Ishikawa (cell line): ENCODE results near the gene SH2D1A.

Experiments
- CEBPB ChIP-seq: IDR thresholded peaks from 2 replicates; pipeline ENCODE4 v1.6.1; 2012
- CREB1 ChIP-seq: IDR thresholded peaks from 2 replicates; pipeline ENCODE4 v1.6.1; 2012; ENCODE audit warnings: low read depth
- EP300 ChIP-seq: IDR thresholded peaks from 2 replicates; pipeline ENCODE4 v1.6.1; 2012; ENCODE audit warnings: borderline replicate concordance
- FOXM1 ChIP-seq: IDR thresholded peaks from 2 replicates; pipeline ENCODE4 v1.6.1; 2012; ENCODE audit warnings: low read depth, borderline replicate concordance
- NFIC ChIP-seq: IDR thresholded peaks from 2 replicates; pipeline ENCODE4 v1.6.1; 2012
- RAD21 ChIP-seq: IDR thresholded peaks from 2 replicates; pipeline ENCODE4 v1.6.1; 2012; ENCODE audit warnings: low read depth
- TAF1 ChIP-seq: IDR thresholded peaks from 2 replicates; pipeline ENCODE4 v1.6.1; 2012; ENCODE audit warnings: low read depth, mild to moderate bottlenecking
- TCF12 ChIP-seq: IDR thresholded peaks from 2 replicates; pipeline ENCODE4 v1.6.1; 2012; ENCODE audit warnings: low read depth
- TEAD4 ChIP-seq: IDR thresholded peaks from 2 replicates; pipeline ENCODE4 v1.6.1; 2012
- USF1 ChIP-seq: IDR thresholded peaks from 2 replicates; pipeline ENCODE4 v1.6.1; 2012
- ZBTB7A ChIP-seq: IDR thresholded peaks from 2 replicates; pipeline ENCODE4 v1.6.1; 2012; ENCODE audit warnings: low read depth
- TF ChIP-seq, protein P1 (sequence below): IDR thresholded peaks from 2 replicates; pipeline ENCODE4 v1.6.1; 2012
- TF ChIP-seq, protein P2 (sequence below): IDR thresholded peaks from 2 replicates; pipeline ENCODE4 v1.6.1; 2012; ENCODE audit warnings: low read depth, mild to moderate bottlenecking

SH2D1A gene

DNA sequence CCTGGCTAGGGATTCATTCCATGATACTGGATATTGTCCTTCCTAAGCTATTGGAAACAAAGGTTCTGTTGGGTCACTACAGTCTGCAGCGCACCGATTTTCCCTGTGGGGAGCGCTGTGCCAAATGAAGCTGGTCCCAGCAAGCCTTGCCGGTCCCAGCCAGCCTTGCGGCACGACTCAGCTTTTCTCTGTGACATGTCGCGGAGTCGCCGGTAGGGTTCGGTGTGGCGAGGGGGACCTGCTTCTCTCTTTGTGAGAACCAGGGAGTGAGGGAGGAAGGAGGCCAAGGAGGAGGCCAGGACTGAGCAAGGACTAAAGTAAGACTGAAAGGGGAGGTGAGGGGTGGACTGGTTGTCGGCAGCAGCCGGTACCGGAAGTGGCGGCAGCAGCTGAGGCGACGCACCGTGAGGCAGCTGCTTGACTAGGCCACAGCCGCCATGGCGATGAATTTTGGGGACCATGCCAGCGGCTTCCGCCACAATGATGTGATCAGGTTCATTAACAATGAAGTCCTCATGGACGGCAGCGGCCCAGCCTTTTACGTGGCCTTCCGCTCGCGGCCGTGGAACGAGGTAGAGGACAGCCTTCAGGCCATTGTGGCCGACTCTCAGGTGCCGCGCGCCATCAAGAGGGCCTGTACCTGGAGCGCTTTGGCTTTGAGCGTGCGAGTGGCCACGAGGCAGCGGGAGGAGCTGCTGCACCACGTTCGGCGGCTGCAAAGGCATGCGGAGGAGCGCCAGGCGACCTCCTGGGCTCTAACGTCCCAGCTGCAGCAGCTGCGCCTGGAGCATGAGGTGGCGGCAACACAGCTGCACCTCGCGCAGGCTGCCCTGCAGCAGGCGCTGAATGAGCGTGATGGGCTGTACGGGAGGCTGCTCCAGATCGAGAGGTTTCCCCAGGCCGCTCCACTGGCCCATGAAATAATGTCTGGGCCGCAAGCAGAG, 13.6 kb upstream of the SH2D1A start, which contains the start of gene TEX13D:
Gene TEX13D (plus strand): TSS at position 180 of the 944 bp plus-strand sequence. CDS start 258 bp downstream, at position 438.
- TF ChIP-seq TAF1 (no peak), TCF12 (no peak), USF1 (no peak), NFIC (no peak), ZBTB7A (no peak), CEBPB (no peak), CREB1 (no peak), FOXM1 (no peak), TEAD4 (no peak), EP300 (no peak)
- TF ChIP-seq, protein P1, sequence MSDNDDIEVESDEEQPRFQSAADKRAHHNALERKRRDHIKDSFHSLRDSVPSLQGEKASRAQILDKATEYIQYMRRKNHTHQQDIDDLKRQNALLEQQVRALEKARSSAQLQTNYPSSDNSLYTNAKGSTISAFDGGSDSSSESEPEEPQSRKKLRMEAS: no peak
- TF ChIP-seq, protein P2, sequence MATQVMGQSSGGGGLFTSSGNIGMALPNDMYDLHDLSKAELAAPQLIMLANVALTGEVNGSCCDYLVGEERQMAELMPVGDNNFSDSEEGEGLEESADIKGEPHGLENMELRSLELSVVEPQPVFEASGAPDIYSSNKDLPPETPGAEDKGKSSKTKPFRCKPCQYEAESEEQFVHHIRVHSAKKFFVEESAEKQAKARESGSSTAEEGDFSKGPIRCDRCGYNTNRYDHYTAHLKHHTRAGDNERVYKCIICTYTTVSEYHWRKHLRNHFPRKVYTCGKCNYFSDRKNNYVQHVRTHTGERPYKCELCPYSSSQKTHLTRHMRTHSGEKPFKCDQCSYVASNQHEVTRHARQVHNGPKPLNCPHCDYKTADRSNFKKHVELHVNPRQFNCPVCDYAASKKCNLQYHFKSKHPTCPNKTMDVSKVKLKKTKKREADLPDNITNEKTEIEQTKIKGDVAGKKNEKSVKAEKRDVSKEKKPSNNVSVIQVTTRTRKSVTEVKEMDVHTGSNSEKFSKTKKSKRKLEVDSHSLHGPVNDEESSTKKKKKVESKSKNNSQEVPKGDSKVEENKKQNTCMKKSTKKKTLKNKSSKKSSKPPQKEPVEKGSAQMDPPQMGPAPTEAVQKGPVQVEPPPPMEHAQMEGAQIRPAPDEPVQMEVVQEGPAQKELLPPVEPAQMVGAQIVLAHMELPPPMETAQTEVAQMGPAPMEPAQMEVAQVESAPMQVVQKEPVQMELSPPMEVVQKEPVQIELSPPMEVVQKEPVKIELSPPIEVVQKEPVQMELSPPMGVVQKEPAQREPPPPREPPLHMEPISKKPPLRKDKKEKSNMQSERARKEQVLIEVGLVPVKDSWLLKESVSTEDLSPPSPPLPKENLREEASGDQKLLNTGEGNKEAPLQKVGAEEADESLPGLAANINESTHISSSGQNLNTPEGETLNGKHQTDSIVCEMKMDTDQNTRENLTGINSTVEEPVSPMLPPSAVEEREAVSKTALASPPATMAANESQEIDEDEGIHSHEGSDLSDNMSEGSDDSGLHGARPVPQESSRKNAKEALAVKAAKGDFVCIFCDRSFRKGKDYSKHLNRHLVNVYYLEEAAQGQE: no peak

DNA sequence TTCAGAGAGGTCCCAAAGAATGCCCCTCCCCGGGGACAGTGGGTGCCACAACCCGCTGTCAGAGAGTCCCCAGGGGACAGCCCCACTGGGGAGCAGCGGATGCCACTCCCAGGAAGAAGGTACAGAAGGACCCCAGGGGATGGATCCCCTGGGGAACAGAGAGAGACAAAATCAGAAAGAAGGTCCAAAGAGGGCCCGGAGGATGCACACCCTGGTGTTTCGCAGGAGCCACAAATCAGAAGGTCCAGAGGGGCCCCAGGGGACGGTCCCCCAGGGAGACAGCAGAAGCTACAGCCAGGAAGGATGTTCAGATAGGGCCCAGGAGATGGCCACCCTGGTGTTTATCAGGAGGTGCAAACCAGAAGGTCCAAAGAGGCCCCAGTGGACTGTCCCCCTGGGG, 12.5 kb upstream of the SH2D1A start:
- TF ChIP-seq RAD21: no peak
- TF ChIP-seq, protein P2: no peak

DNA sequence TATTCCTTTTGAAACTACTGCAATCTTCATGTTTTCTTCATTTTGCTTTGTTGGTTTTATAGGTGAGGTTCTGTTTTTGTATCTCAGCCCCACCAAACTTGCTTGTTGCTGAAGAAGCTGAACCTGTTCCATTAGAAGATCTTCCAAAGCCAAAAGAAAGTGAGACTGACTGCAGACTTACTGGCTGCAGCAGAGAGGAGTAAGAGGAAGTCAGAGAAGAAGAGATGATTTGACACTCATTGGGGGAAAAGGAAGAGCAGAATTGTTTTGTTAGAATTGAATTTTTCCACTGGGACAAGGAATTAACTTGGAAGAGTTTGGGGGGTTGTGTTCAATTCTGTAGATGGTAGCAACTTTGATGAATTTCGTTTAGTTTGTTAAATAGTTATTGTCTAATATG, 10.8 kb upstream of the SH2D1A start:
- TF ChIP-seq ZBTB7A: no peak
- TF ChIP-seq FOXM1: no peak
- TF ChIP-seq USF1: no peak
- TF ChIP-seq, protein P2: no peak
- no peak for TF ChIP-seq TAF1

- no peak for TF ChIP-seq RAD21
- no peak for TF ChIP-seq EP300
- TF ChIP-seq, protein P1: no peak
- no peak for TF ChIP-seq CREB1
- no peak for TF ChIP-seq TCF12
Observed at GRCh38 chrX:124337916-124338315, 8.4 kb upstream of the SH2D1A start.

GRCh38 chrX:124338733-124339514, 7.4 kb upstream of the SH2D1A start:
- TF ChIP-seq CREB1 (no peak), ZBTB7A (no peak), TCF12 (no peak)
